OCI-LY7 (cell line): ENCODE results near the gene WNK2. TPM values are rescaled to one million over a fixed set of nuclear protein-coding genes. Genes with fewer than 3 reads are reported as not detected.
"Not testable (repeated sequence)": the region's sequence is repeated elsewhere in the genome, so short reads cannot be mapped to it uniquely, and the experiment has no call there.

Source experiments
- BruUV-seq: library from RNA; stranded (reverse); fragments of 400-500 nt; replicated peaks from 2 replicates; lab custom pipeline; 2021; lab: Mats Ljungman, UMichigan
- CTCF ChIA-PET: fragments of 300-600 bp; sonication (Branson Sonifier 250); formaldehyde crosslinking; loops from one replicate; lab custom pipeline; 2022; ENCODE audit warnings: antibody characterized with exemption; ENCODE audit not compliant: unreplicated experiment; lab: Charles Lee
- POLR2A ChIA-PET: fragments of 300-600 bp; sonication (Branson Sonifier 250); formaldehyde crosslinking; loops from one replicate; lab custom pipeline; 2022; ENCODE audit warnings: antibody characterized with exemption; lab: Charles Lee
- DNase-seq: peaks from one replicate; pipeline ENCODE4 v3.0.0-alpha.2; 2015; ENCODE audit warnings: low spot score
- H2AFZ ChIP-seq: fragments of 200-600 bp; sonication (generic), shearing (Covaris generic); 2 replicates; pipeline ENCODE4 v1.6.1; 2014; ENCODE audit warnings: mild to moderate bottlenecking, antibody characterized with exemption, low read length, moderate library complexity
- H3K27ac ChIP-seq: fragments of 200-600 bp; sonication (generic); 2 replicates; pipeline ENCODE4 v1.5.1; 2014; ENCODE audit warnings: mixed run types, low read depth, mild to moderate bottlenecking, moderate library complexity, low read length, inconsistent platforms; ENCODE audit not compliant: poor library complexity, severe bottlenecking
- H3K36me3 ChIP-seq: fragments of 200-600 bp; sonication (generic); 2 replicates; pipeline ENCODE4 v1.6.1; 2014; ENCODE audit warnings: mild to moderate bottlenecking, antibody characterized with exemption, low read length, moderate library complexity, mixed read lengths; ENCODE audit not compliant: insufficient read depth
- H3K4me1 ChIP-seq: fragments of 200-600 bp; sonication (generic); 2 replicates; pipeline ENCODE4 v1.5.1; 2014; ENCODE audit warnings: mild to moderate bottlenecking, low read length; ENCODE audit not compliant: insufficient read depth, poor library complexity, severe bottlenecking
- H3K4me2 ChIP-seq: fragments of 200-600 bp; sonication (generic); 2 replicates; pipeline ENCODE4 v1.6.1; 2014; ENCODE audit warnings: mild to moderate bottlenecking, low read length
- H3K4me3 ChIP-seq: fragments of 200-600 bp; sonication (generic); 2 replicates; pipeline ENCODE4 v1.5.1; 2014; ENCODE audit warnings: mild to moderate bottlenecking, low read depth, low read length; ENCODE audit not compliant: poor library complexity, severe bottlenecking
- H3K79me2 ChIP-seq: fragments of 200-600 bp; sonication (generic); 2 replicates; pipeline ENCODE4 v1.6.1; 2016; ENCODE audit warnings: low read depth, mild to moderate bottlenecking, low read length, moderate library complexity, mixed read lengths; ENCODE audit not compliant: insufficient read depth
- H3K9me2 ChIP-seq: fragments of 200-600 bp; sonication (generic); 2 replicates; pipeline ENCODE4 v1.6.1; 2016; ENCODE audit warnings: mild to moderate bottlenecking, low read length, mixed read lengths; ENCODE audit not compliant: insufficient read depth
- H3K9me3 ChIP-seq: fragments of 200-600 bp; sonication (generic); 2 replicates; pipeline ENCODE4 v1.6.1; 2014; ENCODE audit warnings: mild to moderate bottlenecking, mixed run types, low read length, mixed read lengths
- H4K20me1 ChIP-seq: fragments of 200-600 bp; sonication (generic); 2 replicates; pipeline ENCODE4 v1.6.1; 2014; ENCODE audit warnings: mild to moderate bottlenecking, antibody characterized with exemption, low read length, moderate library complexity, mixed read lengths; ENCODE audit not compliant: insufficient read depth
- CTCF ChIP-seq: fragments of 200-600 bp; sonication (generic); conservative IDR thresholded peaks from 2 replicates; pipeline ENCODE4 v1.5.1; 2014; ENCODE audit warnings: mild to moderate bottlenecking, antibody characterized with exemption, low read length, moderate library complexity, mixed read lengths
- EZH2phosphoT487 ChIP-seq: fragments of 200-600 bp; sonication (generic); IDR thresholded peaks from 2 replicates; pipeline ENCODE4 v1.6.1; 2018; ENCODE audit warnings: low read depth, borderline replicate concordance, mild to moderate bottlenecking, mixed run types, antibody characterized with exemption, low read length, moderate library complexity, mixed read lengths
- intact Hi-C: fragments of 100-400 bp; cut with micrococcal nuclease; formaldehyde crosslinking; loops from one replicate; pipeline ENCODE4 v1.10.0; 2022; ENCODE audit not compliant: unreplicated experiment
- total RNA-seq, 2 experiments: library from RNA; depleted of rRNA in 1 of 2; stranded (reverse); fragments of >200 nt in 1 of 2; shearing (Covaris generic) in 1 of 2; gene quantifications; 2 replicates each; pipeline ENCODE4 v1.2.3, GENCODE V29; 2014 to 2022

The WNK2 gene
- total RNA-seq, 2 experiments from 2014 or later: 142 to 194 TPM

GRCh38 chr9:93345643-93346230 lies 161.8 kb downstream of the WNK2 start:
- DNase-seq: no peak
- Histone ChIP-seq H3K36me3 (no peaks in the 10 kb centered on the region), H3K27ac (no peak overlapping the region), H3K4me2 (no peak overlapping the region), H3K79me2 (no peaks in the 10 kb centered on the region), H4K20me1 (no peaks in the 10 kb centered on the region), H2AFZ (no peak overlapping the region), H3K4me1 (no peaks in the 10 kb centered on the region), H3K4me3 (no peak overlapping the region), H3K9me3 (no peaks in the 10 kb centered on the region), H3K9me2 (no peaks in the 10 kb centered on the region)
- intact Hi-C loops: no loop called here
- ChIA-PET POLR2A (no interaction called here), CTCF (no interaction called here)
- TF ChIP-seq CTCF (no peak), EZH2phosphoT487 (no peak)
- BruUV-seq: no TSS peak

- H3K4me3 ChIP-seq: no peak overlapping the region
Observed at GRCh38 chr9:93346231-93347112, 162.5 kb downstream of the WNK2 start.

GRCh38 chr9:93347371-93347975 lies 163.5 kb downstream of the WNK2 start:
- H2AFZ ChIP-seq, H4K20me1 ChIP-seq, H3K9me2 ChIP-seq, H3K4me2 ChIP-seq, H3K9me3 ChIP-seq, H3K36me3 ChIP-seq, H3K4me3 ChIP-seq, intact Hi-C loops, POLR2A ChIA-PET, H3K4me1 ChIP-seq, H3K27ac ChIP-seq, H3K79me2 ChIP-seq, DNase-seq, BruUV-seq, CTCF ChIA-PET: not testable (repeated sequence)

More at GRCh38 chr9:93346231-93347112, 162.5 kb downstream of the WNK2 start:
- no peaks in the 10 kb centered on the region for H3K36me3 ChIP-seq
- CTCF ChIA-PET: no interaction called here
- no peak for TF ChIP-seq CTCF
- TF ChIP-seq EZH2phosphoT487: no peak
- no peaks in the 10 kb centered on the region for H4K20me1 ChIP-seq
- no peaks in the 10 kb centered on the region for H3K9me3 ChIP-seq
- intact Hi-C loops: no loop called here
- POLR2A ChIA-PET: no interaction called here
- BruUV-seq: no TSS peak
- no peak for DNase-seq
- H3K79me2 ChIP-seq: no peaks in the 10 kb centered on the region
- H3K4me1 ChIP-seq: no peaks in the 10 kb centered on the region
- H2AFZ ChIP-seq: no peak overlapping the region
- no peak overlapping the region for H3K27ac ChIP-seq
- no peaks in the 10 kb centered on the region for H3K9me2 ChIP-seq
- no peak overlapping the region for H3K4me2 ChIP-seq

GRCh38 chr9:93353413-93354310 lies 169.7 kb downstream of the WNK2 start:
- not testable (repeated sequence) for H3K9me2 ChIP-seq, H3K27ac ChIP-seq, DNase-seq

More at GRCh38 chr9:93353413-93354310, 169.7 kb downstream of the WNK2 start:
- H3K4me1 ChIP-seq, POLR2A ChIA-PET, H3K36me3 ChIP-seq, H4K20me1 ChIP-seq, H3K79me2 ChIP-seq, H3K9me3 ChIP-seq, H3K4me2 ChIP-seq, BruUV-seq, H2AFZ ChIP-seq, H3K4me3 ChIP-seq, intact Hi-C loops: not testable (repeated sequence)
- CTCF ChIA-PET: interaction anchor here (0.5 kb wide), 1 partner anchor 259 kb away, joined by 3 read pairs; no protein-coding TSS in a partner anchor
